Fibroblast of skin of abdomen (primary cell): ENCODE data around the gene IGLON5. TPM values are rescaled to one million over a fixed set of nuclear protein-coding genes. Genes with fewer than 3 reads are reported as not detected.

Experiments
- DNase-seq: peaks from one replicate; pipeline ENCODE4 v3.0.0-alpha.2; 2013
- polyA plus RNA-seq, 2 experiments: library from polyadenylated mRNA; unstranded; fragments of 120-200 nt; gene quantifications; one replicate each; pipeline ENCODE4 v1.2.1, GENCODE V29; 2013; ENCODE audit not compliant: insufficient read length in 2 of 2

IGLON5 gene
- polyA plus RNA-seq (2013, experiment 1 of 2; ENCODE audit: insufficient read length): 1.3 TPM
- polyA plus RNA-seq (2013, experiment 2 of 2; ENCODE audit: insufficient read length): 1.4 TPM

DNA sequence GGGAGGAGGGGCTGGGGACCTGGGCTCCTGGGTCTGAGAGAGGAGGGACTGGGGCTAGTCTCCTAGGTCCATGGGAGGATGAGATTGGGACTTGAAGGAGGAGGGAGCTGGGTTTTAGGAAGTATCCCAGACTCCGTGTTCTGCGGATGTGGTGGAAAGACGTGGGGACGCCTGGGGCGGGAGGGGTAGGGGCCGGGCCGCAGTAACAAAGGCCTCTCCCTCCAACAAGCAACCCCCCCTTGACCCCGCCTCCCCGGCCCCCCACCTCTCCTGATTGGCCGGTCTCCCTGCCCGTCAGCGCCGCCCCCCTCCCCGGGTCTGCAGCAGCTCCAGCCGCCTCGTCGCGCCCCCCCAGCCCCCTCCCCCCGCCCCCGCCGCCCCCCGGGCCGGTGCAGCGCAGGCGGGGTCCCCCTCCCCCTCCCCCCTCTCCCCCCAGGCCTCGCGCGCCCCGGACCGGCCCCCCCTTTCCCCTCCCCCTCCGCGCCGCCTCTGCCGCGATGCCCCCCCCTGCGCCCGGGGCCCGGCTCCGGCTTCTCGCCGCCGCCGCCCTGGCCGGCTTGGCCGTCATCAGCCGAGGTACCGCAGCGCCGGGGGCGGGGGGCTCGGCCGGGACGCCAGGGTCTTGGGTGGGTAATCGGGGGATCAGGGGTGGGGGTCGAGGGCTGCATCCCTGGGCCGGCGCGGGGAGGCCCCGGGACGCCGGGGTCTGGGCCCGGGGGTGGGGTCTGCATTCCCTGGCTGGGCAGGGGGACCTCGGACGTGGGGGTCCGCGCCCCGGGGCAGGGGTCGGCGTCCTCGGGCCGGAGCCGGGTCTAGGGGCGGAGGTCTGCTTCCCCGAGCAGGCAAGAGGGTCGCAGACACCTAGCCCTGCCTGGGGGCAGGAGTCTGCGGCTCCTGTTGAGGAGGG, at the start of gene IGLON5:
TSS of gene IGLON5 (plus strand) at position 294 of the 907 bp plus-strand sequence. CDS start at position 498, 204 bp downstream.
- DNase-seq: no peak

DNA sequence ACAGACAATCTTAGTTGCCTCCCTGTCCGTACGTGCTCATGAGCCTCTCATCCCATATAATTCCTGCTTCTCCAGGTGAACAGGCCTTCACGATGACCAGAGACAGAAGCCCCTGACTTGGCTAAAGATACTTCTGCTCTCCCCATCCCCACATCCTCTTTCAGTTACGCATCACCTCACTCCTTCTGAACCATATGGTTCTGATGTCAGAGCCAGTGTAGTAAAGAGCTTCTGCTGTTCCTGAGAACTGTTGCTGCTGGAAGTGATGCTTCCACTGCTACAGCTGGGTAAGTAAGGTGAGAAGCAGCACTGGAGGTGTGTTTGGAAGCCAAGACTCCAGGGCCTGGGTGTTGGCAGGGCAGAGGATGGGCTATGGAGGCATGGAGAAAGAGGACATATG, 47.6 kb upstream of the IGLON5 start:
- no peak for DNase-seq

DNA sequence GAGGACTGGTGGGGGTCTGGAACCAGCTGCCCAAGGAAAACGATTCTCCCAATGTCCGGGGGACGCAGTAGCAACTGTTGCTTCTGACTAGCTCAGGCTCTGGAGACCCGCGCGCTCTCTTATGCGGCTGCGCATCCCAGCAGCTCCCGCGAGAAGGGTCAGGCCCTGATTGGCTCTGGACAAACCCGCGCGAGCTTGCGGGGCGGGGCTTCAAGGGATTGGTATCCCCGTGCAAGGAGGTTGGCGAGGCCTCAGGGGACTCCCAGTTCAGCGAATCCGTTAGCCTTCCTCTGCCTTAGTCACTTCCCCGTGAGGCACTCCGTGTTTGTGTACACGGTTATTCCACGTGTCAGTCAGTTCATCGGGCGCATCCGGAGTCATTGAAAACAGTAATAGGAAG, 40.4 kb upstream of the IGLON5 start:
- DNase-seq: no peak

DNA sequence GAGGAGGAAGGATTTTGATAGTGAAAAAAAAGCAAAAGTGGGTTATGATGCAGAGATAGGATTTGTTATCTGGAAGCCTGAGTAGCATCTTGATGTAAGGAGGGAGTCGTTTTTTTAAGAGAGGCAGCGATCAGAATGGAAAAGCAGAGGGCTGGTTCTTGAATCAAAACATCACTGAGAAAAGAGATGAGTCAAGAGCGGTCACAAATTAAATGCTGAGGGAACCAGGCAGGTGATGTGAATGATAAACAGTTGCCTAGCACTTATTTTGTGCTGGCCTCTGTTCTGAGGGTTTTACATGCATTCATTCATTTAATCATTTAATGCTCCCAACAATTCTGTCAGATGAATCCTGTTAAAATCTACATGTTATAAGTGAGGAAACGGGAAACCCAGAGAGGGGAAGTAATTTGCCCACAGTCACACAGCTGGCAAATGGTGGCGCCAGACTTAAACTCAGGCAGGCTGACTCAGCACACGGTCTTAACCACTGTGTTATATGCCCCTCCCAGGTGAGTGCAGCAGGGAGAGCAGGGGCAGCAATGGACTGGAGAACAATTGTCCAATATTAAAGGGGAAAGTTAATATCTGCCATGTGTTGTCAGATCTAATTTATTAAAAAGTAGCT, 39.1 kb upstream of the IGLON5 start:
- DNase-seq: no peak

DNA sequence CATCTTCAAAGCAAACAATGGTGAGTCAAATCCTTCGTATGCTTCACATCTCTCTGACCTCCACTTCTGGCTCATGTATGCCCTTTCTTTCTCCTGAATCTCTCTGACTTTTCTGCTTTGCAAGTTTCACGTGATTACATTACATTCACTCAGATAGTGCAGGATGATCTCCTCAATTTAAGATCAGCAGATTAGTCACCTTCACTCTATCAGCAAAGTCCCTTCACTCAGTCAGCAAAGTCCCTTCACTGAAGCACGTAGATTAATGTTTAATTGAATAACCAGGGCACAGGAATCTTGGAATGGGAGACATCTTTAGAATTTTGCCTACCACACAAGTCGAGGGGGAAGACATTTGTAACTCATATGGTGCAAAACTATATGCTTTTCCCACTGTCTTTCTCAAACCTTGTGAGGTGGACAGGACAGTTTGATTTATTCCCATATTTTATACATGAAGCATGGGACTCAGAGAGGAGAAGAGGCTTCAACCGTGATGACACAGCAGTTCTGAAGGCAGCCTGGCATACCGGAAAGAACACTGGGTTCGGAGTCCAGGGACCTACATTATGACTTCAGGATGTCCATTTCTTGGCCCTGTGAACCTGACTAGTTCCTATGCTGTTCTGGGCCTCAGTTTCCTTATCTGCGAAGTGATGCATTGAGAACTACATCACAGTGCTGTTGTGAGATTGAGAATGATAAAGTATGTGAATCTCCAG, 37.2 kb upstream of the IGLON5 start:
- DNase-seq: no peak

DNA sequence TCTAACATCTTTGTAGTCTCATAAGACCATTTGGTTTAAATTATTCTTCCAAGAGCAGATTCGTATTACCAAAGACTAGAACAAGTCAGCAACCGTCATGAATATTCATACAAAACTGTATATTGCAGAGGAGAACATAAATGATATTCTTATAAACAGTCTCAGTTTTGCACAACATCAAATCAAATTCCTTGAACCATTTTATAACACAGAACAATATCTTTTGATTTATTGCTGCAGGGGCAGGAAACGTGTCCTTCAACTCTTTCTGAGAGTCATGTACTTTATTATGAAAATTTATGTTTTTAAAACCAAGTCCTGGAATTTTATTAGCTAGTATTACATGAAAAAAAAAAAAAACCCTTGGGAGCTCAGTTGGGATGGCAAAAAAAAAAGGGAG, 34.3 kb upstream of the IGLON5 start:
- no peak for DNase-seq

DNA sequence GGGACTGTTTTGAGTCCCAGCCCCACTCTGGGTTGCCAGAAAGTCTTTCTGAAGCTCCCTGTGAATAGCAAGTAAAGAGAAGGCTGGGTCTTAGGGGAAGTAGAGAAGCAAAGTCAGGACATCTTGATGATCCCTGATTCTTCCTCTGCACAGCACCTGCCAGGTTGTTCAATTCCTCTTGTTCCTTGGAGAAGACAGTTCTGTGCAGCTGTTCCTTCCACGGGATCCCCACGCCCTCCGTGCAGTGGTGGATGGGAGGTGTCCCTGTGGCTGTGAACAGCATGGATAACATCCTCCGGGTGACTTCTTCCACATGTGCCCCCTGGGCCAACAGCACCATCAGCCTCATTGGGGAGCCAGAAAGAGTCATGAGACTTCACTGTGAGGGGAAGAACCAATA, 29.1 kb upstream of the IGLON5 start:
- DNase-seq: no peak

DNA sequence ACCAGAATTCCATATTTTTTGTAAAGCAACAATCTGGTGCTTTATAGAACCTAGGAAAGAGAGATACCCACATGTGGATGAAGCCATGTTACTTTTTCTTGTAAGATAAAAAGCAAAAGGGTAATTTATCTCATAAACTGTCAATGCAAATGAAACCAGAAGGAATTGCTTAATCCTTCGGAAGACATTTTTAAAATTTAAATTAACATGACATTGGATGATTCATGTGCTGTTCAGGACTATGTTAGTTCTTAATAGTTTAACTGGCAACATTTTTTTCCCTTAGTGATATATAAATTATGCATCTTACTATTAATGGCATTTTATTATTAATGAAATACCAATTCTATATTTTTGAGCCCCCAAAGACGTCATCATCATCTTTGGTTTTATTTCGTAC, 25.8 kb upstream of the IGLON5 start:
- no peak for DNase-seq

DNA sequence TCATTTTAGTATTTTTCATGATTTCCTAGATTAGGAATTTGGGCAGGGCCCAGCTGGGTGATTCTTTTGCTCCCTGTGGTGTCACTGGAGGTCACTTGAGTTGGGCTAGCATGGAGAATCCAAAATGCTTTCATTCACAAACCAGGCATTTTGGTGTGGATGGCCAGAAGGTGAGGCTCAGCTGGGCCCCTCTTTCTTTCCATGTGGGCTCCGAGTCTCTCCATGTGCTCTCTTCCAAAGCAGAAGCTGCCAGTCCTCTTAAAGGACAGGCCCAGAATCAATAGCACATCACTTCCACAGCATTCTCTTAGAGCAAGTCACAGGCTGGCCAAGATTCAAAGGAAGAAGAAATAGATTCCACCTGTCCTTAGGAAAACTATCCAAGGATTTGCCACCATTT, 21.8 kb upstream of the IGLON5 start:
- DNase-seq: no peak

DNA sequence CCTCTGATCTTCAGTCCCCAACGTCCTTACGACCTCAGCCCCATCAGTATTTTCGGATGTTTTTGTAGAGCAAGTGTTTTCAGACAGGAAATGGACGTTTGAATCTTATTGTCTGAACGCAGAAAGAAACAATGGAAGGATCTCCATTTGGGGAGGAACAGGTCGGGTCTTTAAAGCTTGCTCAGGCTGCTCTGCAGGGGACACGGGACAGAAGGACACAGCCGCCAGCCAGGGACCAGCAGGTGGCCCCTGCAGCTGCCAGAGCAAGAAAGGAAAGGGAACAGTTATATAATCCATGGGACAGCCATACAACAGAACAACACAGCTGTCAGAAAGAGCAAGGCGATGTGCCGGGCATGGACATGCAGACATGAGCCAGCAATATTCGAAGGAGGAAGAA, 18.5 kb upstream of the IGLON5 start:
- DNase-seq: no peak

DNA sequence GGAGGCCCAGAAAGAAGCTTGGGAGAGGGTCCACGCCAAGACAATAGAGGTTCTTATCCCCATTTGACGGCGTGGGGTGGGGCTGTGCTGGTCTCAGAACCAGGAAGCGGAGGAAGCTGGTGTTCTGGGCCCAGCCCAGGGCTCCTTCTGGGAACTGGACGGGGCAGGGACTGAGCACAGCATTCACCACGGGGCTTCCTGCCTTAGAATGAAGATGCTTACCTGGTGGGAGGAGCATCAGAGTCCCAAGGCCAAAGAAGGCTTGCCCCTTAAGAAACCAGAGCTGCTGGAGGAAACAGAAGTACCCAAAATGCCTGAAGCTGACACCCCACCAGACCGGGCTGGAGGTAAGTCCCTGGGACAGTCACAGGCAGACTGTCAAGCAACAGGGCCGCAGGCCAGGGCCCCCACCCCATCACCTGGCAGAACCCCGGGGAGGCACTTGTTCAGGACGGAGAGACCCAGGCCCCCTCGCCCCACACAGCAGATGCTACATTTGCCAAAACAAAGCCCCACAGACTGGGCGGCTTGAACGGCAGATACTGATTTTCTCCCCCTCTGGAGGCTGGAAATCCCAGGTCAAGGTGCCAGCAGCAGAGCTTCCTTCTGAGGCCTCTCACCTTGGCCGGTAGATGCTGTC, 17.8 kb upstream of the IGLON5 start:
- DNase-seq: no peak

DNA sequence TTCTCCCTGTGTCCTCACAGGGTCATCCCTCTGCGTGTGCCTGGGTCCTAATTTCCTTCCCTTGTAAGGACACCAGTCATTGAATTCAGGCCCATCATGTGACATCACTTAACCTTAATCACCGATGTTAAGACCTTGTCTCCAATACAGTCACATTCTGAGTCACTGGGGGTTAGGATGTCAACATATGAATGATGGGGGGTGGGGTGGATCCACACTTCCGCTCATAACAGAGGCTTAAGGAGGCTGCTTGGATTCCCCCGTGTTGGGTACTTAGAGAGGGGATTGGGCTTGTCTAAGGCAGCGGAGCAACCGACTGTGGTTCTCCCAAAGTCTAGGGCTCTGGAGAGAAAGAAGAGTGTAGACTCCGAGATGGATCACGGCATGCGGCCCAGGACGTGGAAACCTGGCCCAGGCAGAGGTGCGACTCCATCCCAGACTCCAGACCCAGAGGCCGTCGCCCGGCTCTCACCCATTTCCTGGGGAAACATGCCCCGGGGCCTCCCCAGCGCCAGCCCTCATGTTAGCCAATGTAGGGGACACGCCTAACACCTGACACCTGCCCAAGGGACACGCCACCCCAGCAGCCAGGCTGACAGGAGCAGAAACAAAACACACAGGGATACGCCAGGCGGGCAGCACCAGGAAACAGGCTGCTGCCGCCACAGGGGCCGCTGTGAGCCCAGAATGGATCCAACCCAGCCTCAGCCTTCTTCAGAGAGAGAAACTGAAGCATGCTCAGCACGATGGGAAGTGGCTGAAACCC, 17.1 kb upstream of the IGLON5 start:
- no peak for DNase-seq

DNA sequence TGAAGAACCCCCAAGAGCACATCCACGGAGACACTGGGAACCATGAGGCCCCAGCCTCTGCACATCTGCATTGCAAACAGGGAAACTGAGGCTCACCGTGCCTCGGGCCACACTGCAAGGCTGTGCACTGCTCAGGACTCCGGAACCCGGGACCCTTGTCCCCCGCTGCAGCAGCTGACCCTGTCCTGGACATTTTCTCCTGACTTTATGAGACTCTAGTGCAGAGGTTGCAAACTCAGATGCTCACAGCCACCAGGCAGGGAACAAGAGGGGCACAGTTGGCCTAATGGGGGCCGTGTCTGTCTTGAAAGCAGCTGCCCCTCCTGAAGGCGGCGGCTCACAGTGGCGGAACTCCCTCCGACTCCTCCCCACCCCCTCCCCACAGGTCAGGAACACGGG, 16.5 kb upstream of the IGLON5 start:
- no peak for DNase-seq

DNA sequence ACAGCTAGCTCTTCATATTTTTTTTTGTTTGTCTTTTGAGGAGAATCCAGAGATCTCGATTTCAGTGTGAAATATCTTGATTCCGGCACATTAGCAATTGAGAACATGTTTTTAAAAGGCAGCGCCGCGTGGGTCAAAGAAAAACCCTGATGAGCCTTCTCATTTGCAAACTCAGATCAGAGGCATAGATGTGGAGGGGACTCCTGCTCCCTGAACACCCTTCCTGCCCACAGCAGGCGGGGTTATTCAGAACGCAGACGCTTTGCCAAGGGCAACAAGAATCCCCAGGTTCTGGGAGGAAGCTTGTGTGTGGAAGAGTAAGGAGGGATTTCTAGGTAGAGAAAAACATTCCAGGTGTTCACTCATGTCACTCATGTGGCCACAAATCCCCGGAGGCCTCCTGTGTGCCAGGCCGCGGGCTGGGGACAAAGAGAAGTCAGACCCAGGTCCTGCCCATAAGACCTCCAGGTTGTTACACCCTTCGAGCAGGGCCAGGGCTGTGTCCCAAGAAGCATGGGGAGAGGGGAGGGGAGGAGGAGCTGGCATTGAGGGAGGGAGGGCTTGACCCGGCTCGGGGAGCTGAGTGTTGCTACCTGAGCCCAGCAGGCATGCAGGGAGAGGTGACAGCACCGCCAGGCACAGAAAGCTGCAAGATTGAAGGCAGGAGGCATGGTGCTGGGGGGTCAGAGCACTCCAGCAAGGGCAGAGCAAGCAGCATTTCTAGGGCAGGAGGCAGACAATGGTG, 15.9 kb upstream of the IGLON5 start:
- no peak for DNase-seq

DNA sequence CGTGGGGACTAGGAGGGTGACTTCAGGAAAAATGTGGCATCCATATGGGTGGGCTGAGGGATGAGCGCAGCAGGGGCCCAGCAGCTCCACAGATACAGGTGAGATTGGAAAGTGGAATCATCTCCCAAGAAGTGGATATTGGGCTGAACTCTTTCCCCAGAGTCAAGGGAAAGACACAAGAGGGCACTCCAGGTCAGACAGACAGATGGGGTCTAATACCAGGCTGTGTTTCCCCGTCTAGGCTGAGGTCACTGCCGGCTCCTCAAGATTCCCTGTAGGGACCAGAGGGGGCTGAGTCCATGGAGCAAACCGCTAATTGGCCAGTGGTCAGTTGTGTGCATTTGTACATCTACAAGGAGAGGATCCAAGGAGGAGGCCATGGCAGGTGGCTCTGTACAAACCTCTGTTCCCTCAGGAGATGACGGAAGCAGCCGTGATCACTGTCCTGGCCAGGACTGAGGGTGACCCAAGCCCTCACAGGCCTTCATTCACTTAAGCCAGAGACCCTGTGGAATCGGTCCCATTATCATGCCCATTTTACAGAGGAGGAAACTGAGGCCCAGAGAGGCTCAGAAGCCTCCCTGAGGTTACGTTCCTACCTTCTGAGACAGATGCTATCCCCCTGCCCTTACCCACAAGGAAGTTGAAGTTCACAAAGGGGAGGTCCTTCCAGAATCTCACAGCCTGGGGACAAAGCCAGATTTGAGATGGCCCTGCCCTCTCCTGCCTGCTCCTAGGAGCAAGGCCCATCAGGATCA, 14.9 kb upstream of the IGLON5 start:
- no peak for DNase-seq

DNA sequence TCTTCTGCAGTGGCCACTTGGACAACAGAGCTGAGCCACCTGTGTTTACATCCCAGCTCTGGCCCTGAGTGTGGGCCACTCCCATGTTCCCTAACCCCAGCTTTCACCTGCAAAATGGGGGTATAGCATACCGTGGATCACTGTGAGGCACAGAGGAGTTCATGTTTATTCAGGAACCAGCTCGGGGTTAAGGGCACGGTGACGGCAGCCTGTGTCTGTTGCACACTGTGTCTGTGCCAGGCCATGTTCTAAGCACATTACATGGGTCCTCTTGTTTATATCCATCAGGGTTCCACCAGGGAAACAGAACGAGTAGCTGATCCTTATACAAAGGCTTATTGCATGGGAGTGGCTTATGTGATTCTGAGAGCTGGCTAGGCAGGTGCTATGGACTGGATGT, 14.0 kb upstream of the IGLON5 start:
- DNase-seq: no peak

DNA sequence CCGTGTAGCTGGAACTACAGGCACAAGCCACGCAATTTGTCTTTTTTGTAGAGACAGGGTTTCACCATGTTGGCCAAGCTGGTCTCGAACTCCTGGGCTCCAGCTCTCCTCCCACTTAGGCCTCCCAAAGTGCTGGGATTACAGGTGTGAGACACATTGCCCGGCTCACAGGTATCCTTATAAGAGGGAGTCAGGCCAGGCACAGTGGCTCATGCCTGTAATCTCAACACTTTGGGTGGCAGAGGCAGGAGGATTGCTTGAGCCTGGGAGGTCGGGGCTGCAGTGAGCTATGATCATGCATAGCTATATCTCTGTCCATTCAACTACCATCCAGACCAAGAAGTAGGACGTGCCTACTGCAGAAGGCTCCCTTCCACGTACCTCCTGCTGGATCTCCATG, 10.2 kb upstream of the IGLON5 start:
- DNase-seq: no peak

DNA sequence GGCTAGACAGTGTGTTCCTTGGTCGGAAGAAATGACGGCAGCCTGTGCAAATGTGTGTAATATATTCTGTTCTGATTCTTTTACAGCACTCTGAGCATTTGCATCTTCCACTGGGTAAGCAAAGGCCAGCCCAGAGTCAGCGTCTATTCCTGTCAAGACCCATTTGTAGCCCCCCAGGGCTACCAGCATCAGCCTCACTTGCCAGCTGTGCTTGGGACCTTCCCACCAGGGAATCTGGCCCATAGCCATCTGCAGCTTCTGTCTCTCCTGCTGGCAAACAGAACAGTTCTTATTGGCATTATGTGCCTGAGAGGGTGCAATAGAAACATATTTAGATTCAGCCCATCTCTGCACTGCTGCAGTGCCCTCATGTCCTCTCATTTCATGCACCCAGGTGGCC, 6.0 kb upstream of the IGLON5 start:
- no peak for DNase-seq

DNA sequence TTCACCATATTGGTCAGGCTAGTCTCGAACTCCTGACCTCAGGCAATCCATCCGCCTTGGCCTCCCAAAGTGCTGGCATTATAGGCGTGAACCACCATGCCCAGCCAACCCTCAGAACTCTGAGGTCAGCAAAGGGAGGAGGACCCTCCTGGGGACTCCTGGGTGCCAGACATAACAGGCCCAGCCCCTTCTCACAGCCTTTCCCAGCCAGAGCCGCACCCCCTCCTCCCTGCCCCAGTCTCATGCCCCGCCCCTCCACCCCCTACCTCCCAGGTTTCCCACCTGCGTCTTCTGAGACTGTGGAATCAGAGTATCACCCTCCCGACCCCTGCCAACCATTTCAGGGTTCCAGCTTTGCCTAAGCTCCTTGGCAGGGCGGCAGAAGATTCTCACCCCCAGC, 5.2 kb downstream of the IGLON5 start:
- no peak for DNase-seq

DNA sequence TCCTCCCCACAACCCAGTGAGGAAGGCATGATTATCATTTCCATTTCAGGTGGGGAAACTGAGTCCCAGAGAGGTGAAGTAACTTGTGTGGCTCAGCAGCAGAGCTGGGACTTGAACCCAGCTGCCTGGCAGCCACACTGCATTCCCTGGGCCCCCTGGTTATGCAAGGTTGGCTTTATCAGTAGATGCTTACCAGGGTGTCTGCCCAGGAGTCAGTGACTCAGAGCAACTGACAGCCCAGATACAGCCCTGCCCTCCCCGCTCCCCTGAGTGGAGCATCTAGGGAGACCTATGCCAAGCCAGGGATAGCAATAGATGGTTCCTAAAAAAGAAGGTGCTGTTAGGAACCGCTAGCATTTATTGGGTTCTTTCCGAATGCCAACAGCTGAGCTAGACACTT, 5.9 kb downstream of the IGLON5 start:
- no peak for DNase-seq

DNA sequence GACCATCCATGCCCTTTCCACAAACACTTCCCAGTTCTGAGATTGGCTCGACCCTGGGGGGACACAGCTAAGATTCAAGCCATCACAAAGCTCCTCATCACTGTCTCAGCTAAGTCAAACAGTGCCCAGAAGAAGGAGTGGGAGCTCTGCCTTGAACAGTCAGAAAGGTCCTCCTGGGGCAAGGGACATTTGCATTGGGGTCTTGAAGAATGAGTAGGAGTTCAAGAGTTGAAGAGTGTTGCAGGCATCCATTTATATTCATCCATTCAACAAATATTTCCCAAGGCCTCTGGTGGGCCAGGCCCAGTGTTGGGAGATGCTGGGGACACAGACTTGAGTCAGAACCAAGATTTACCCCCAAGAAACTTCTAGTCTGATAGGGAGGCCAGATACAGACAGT, 6.5 kb downstream of the IGLON5 start:
- no peak for DNase-seq
